HG03565 (cell line): ENCODE results near the gene ADM.
A peak's percentile ranks its signal among the peaks of the same experiment; 100 is the strongest.

Experiments used
- ATAC-seq: cut with Tn5 transposase; IDR thresholded peaks from one replicate; pipeline ENCODE4 v1.9.1; 2021; ENCODE audit warnings: mild to moderate bottlenecking, moderate library complexity; ENCODE audit not compliant: unreplicated experiment

The ADM gene

GRCh38 chr11:10308201-10308954, 3.5 kb downstream of the ADM start:
- no peak for ATAC-seq

- no peak for ATAC-seq
Observed at GRCh38 chr11:10309163-10310093, 4.6 kb downstream of the ADM start.

GRCh38 chr11:10310301-10310841, 5.5 kb downstream of the ADM start:
- ATAC-seq = no peak

- no peak for ATAC-seq
Observed at GRCh38 chr11:10311802-10312201, 6.9 kb downstream of the ADM start.

- ATAC-seq = peak; percentile 80
Observed at GRCh38 chr11:10314199-10315072, 9.6 kb downstream of the ADM start.

GRCh38 chr11:10315083-10315482, 10.2 kb downstream of the ADM start:
- no peak for ATAC-seq

GRCh38 chr11:10317151-10317755, 12.4 kb downstream of the ADM start:
- ATAC-seq = no peak

GRCh38 chr11:10317776-10318526, 13.1 kb downstream of the ADM start:
- ATAC-seq = no peak

- no peak for ATAC-seq
Observed at GRCh38 chr11:10318527-10318802, 13.6 kb downstream of the ADM start.

GRCh38 chr11:10319702-10320558, 15.1 kb downstream of the ADM start:
- no peak for ATAC-seq

GRCh38 chr11:10320736-10321465, 16.0 kb downstream of the ADM start:
- ATAC-seq = no peak

- no peak for ATAC-seq
Observed at GRCh38 chr11:10322401-10322800, 17.5 kb downstream of the ADM start.

- no peak for ATAC-seq
Observed at GRCh38 chr11:10322830-10323792, 18.2 kb downstream of the ADM start.

- ATAC-seq = no peak
Observed at GRCh38 chr11:10323793-10324170, 18.9 kb downstream of the ADM start.

GRCh38 chr11:10324474-10324873, 19.6 kb downstream of the ADM start:
- ATAC-seq = no peak

- ATAC-seq = no peak
Observed at GRCh38 chr11:10325277-10326011, 20.6 kb downstream of the ADM start.
